Chondrocyte (in vitro differentiated cells): ENCODE data around the gene PSMD10. TPM values are rescaled to one million over a fixed set of nuclear protein-coding genes. Genes with fewer than 3 reads are reported as not detected.
A peak's percentile ranks its signal among the peaks of the same experiment; 100 is the strongest.

Experiments
- DNase-seq: peaks from one replicate; pipeline ENCODE4 v3.0.0; 2021; ENCODE audit warnings: mixed read lengths, low spot score
- H3K27ac Mint-ChIP-seq: one replicate; pipeline ENCODE4 v1.8.0; 2021; ENCODE audit warnings: mild to moderate bottlenecking, moderate library complexity, mixed read lengths; ENCODE audit not compliant: unreplicated experiment
- H3K27me3 Mint-ChIP-seq: 2 replicates; pipeline ENCODE4 v1.8.0; 2021; ENCODE audit warnings: low read depth, mixed read lengths
- H3K36me3 Mint-ChIP-seq: 2 replicates; pipeline ENCODE4 v1.8.0; 2021; ENCODE audit warnings: low read depth, mixed read lengths
- H3K4me1 Mint-ChIP-seq: 2 replicates; pipeline ENCODE4 v1.8.0; 2021; ENCODE audit warnings: low read depth, mild to moderate bottlenecking, mixed read lengths
- H3K4me3 Mint-ChIP-seq: one replicate; pipeline ENCODE4 v1.8.0; 2021; ENCODE audit warnings: mild to moderate bottlenecking, moderate library complexity, mixed read lengths; ENCODE audit not compliant: unreplicated experiment
- H3K9me3 Mint-ChIP-seq: 2 replicates; pipeline ENCODE4 v1.8.0; 2021; ENCODE audit warnings: low read depth, mixed read lengths
- CTCF ChIP-seq: fragments of 200-600 bp; sonication (generic); IDR thresholded peaks from 2 replicates; pipeline ENCODE4 v1.5.0; 2021; ENCODE audit warnings: antibody characterized with exemption, mild to moderate bottlenecking, moderate library complexity
- total RNA-seq: library from RNA; stranded (reverse); gene quantifications from 3 replicates; pipeline ENCODE4 v1.2.1, GENCODE V29; 2021

Gene PSMD10
- total RNA-seq, 1 donor from 2014 or later, result 66.1 TPM

DNA sequence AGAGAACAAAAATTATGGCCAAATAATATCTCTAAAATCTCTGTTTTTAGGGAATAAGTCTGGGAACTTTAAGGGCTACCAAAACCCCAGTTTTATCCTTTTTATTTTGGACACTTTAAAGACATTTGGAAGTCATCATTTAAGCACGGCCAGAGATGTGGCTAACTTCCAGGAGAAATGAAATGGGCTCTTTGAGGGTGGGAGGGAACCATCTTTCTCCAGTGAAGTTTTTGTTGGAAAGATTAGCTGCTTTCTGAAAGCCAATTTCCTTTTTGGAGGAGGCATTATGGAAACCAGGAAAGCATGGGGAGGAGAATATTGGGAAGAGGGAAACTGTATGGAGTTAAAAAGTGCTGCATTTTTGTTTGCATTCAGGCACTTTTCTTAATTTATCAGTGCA, 41.7 kb downstream of the PSMD10 start:
- no peaks in the 10 kb centered on the region for H3K9me3 Mint-ChIP-seq
- no peak overlapping the region for H3K4me3 Mint-ChIP-seq
- no peak for DNase-seq
- H3K36me3 Mint-ChIP-seq, result no peaks in the 10 kb centered on the region
- no peak for TF ChIP-seq CTCF
- peaks cover 23% of the 10 kb centered on the region for H3K27me3 Mint-ChIP-seq
- no peak overlapping the region for H3K27ac Mint-ChIP-seq
- no peaks in the 10 kb centered on the region for H3K4me1 Mint-ChIP-seq

DNA sequence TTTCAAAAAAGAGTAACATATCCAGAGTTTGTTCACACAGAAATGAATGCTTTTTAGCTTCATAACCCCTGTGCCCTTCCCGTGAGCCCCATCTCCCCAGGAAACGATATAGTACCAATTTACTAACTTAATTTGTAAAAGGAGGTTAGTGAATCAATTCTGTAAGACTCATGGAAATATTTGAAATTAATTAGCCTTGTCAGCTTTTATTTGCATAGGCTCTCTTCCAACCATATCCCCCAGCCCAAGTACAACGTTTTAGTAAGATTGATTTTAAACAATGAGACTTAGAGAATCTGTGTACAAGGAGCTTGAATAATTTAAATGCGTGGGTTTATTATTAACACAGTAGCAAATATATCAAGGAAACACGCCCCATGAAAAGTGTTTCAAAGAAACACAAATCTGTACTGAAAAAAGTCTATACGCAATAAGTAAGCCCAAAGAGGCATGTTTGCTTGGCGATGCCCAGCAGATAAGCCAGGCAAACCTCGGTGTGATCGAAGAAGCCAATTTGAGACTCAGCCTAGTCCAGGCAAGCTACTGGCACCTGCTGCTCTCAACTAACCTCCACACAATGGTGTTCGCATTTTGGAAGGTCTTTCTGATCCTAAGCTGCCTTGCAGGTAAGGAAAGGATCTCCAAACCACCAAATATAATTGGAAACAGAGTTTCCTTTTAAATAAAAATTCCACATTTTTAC, 46.6 kb downstream of the PSMD10 start, which contains the start of gene VSIG1:
Gene VSIG1 (plus strand): TSS at position 512 of the 703 bp plus-strand sequence. CDS start 66 bp downstream, at position 578.
- no peak within 1 kb of the TSS for H3K4me3 Mint-ChIP-seq
- no peaks in the 10 kb centered on the region for H3K9me3 Mint-ChIP-seq
- no peak for DNase-seq
- H3K27ac Mint-ChIP-seq, result peak within 1 kb of the TSS; percentile 41
- no peak for TF ChIP-seq CTCF
- no peaks in the 10 kb centered on the region for H3K36me3 Mint-ChIP-seq
- peaks cover 32% of the 10 kb centered on the region for H3K27me3 Mint-ChIP-seq
- H3K4me1 Mint-ChIP-seq, result no peaks in the 10 kb centered on the region

DNA sequence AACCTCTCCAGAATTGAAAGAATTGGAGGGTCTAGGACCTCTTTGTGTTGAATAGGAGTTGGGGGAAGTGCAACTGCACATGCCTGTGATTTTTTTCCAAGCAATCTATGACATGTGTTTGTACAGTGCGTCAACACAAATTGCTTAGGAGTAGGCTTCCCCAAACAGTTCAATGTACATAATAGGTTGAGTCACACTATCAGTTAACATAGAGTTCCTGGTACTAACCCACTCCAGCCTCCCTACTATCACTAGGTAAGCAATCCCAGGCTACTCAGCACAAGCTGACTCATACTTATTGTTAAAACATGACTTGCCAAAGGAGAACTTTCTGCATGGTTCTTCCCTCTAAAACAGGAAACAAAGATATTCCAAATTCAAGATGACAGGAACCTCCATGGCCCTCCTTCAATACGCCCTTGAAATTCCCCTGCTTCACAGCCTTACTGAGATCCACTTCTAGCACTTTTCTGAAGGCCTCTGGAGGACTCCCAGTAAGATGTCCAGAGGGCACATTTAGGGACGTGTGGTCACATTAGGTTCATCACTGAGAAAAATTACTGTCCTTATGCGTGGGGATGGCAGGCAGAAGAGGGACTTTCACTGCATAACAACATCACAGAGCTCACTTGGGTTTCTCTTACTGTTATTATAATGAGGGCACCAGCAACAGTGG, 54.9 kb downstream of the PSMD10 start:
- Mint-ChIP-seq H3K27me3 (peaks cover 32% of the 10 kb centered on the region), H3K36me3 (no peaks in the 10 kb centered on the region), H3K9me3 (no peaks in the 10 kb centered on the region), H3K27ac (no peak overlapping the region), H3K4me1 (no peaks in the 10 kb centered on the region), H3K4me3 (no peak overlapping the region)
- DNase-seq, result no peak
- TF ChIP-seq CTCF, result no peak

GRCh38 chrX:108034725-108035124, 56.6 kb downstream of the PSMD10 start:
- Mint-ChIP-seq H3K27ac (no peak overlapping the region), H3K4me1 (no peaks in the 10 kb centered on the region)

More at GRCh38 chrX:108034725-108035124, 56.6 kb downstream of the PSMD10 start:
- Mint-ChIP-seq H3K36me3 (no peaks in the 10 kb centered on the region), H3K27me3 (peaks cover 31% of the 10 kb centered on the region), H3K9me3 (no peaks in the 10 kb centered on the region), H3K4me3 (no peak overlapping the region)
- no peak for DNase-seq
- no peak for TF ChIP-seq CTCF

Other genes starting within 250 kb of the PSMD10 start
- not detected in 3 replicates for gene TEX13B, start 109.2 kb downstream of the PSMD10 start, total RNA-seq
- gene VSIG1, start 46.5 kb downstream of the PSMD10 start, total RNA-seq, result not detected in 3 replicates
- gene ATG4A, start 236 bp upstream of the PSMD10 start, total RNA-seq, result 14.8 to 29.7 TPM (median 17.9 TPM) in 3 replicates